BLaER1 treated with 17β-estradiol and CSF1 and Interleukin-3, amounts not matched to agents 10 nM and 100 nM (cell line): ENCODE data around the gene OR56B1.

Experiments used
- H3K27ac ChIP-seq, 11 experiments: shearing (Covaris generic); formaldehyde crosslinking; 2 replicates each; pipeline ENCODE4 v1.8.1; 2022
- H3K27me3 ChIP-seq, 11 experiments: shearing (Covaris generic); formaldehyde crosslinking; 2 replicates each; pipeline ENCODE4 v1.8.1; 2022
- H3K36me3 ChIP-seq, 11 experiments: shearing (Covaris generic); formaldehyde crosslinking; 2 replicates each; pipeline ENCODE4 v1.8.1; 2022
- H3K4me1 ChIP-seq, 10 experiments: shearing (Covaris generic); formaldehyde crosslinking; 2 replicates each; pipeline ENCODE4 v1.8.1; 2022
- H3K4me2 ChIP-seq, 11 experiments: shearing (Covaris generic); formaldehyde crosslinking; 2 replicates each; pipeline ENCODE4 v1.8.1; 2022
- H3K4me3 ChIP-seq, 10 experiments: shearing (Covaris generic); formaldehyde crosslinking; 2 replicates each; pipeline ENCODE4 v1.8.1; 2022
- H3K9ac ChIP-seq, 11 experiments: shearing (Covaris generic); formaldehyde crosslinking; 2 replicates each; pipeline ENCODE4 v1.8.1; 2022
- H3K9me3 ChIP-seq, 11 experiments: shearing (Covaris generic); formaldehyde crosslinking; replicated peaks in 1 of 11; 2 replicates each; pipeline ENCODE4 v1.8.1; 2022
- H4K20me1 ChIP-seq, 11 experiments: shearing (Covaris generic); formaldehyde crosslinking; 2 replicates each; pipeline ENCODE4 v1.8.1; 2022
- Cebpa-rat ChIP-seq, 11 experiments: shearing (Covaris generic); IDR thresholded peaks; 2 replicates each; pipeline ENCODE4 v1.8.1; 2022

Gene OR56B1

DNA sequence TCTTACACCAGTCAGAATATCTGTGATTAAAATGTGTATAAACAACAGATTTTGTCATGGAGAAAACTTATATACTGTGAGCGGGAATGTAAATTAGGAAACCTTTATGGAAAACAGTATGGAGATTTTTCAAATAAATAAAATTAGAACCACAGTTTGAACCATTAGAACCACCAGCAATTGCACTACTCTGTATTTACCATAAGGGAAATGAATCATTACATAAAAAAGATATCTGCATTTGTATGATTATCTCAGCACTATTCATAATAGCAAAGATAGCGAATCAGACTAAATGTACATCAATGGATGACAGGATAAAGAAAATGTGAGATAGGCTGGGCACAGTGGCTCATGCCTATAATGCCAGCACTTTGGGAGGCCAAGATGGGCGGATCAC is 10.4 kb downstream of the OR56B1 start:
- no peaks in the 10 kb centered on the region for H3K27me3 ChIP-seq
- H3K4me3 ChIP-seq, result no peak overlapping the region

DNA sequence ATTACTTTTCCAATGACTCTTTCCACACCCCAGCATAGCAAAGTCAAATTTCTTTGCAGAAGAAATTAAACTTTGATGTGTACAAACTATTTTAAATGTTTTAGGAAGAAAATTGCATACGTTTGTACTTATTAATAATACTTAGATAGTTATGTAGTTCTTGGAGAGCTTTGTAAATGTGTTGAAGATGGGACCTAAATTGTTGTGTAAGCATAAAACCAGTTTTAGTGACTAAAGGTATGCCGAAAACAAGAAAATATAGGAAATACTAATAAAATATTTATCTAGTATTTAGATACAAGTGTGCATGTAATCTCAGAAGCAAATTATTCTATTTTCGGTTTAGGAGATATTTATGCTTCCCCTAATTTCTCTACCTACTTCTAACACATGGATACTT is 13.6 kb downstream of the OR56B1 start:
- Histone ChIP-seq H4K20me1 (no peaks in the 10 kb centered on the region), H3K4me3 (no peak overlapping the region), H3K9ac (no peak overlapping the region), H3K4me1 (no peaks in the 10 kb centered on the region), H3K9me3 (no peaks in the 10 kb centered on the region), H3K27ac (no peak overlapping the region), H3K36me3 (no peaks in the 10 kb centered on the region), H3K27me3 (no peaks in the 10 kb centered on the region), H3K4me2 (no peak overlapping the region)
- TF ChIP-seq Cebpa-rat (IDR thresholded peaks at IDR 0.05), result no peak

More for the DNA sequence above, 10.4 kb downstream of the OR56B1 start:
- Histone ChIP-seq H3K9ac (no peak overlapping the region), H3K9me3 (peaks cover 3 to 13% (median 9%) of the 10 kb centered on the region in 11 experiments; a peak in 17 of 22 replicates), H3K4me2 (no peak overlapping the region), H3K4me1 (no peaks in the 10 kb centered on the region), H3K36me3 (0 out of 22 replicates have a peak, but pooled peaks cover 0 to under 1% (median 0%) of the 10 kb centered on the region in 11 experiments), H3K27ac (no peak overlapping the region), H4K20me1 (no peaks in the 10 kb centered on the region)
- no peak for TF ChIP-seq Cebpa-rat (IDR thresholded peaks at IDR 0.05)

DNA sequence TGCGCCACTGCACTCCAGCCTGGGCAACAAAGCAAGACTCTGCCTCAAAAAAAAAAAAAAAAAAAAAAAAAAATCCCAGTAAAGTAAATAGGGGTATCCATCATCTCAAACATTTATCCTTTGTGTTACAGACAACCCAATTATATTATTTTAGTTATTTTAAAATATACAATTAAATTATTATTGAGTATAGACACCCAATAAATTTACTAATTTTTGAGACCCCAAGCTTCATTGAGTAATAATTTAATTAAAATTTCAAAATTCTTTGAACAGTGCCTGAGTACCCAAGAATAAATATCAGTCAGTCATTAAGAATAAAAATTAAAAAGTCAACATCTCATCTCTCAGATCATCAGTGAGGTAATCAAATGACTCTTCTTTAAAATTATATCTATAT is 17.7 kb downstream of the OR56B1 start, which contains the start of gene OR52N4:
OR52N4 (plus strand) TSS at position 301 of the 400 bp plus-strand sequence. CDS start 498 bp downstream, outside the sequence.
- H3K4me1 ChIP-seq, result no peaks in the 10 kb centered on the region
- TF ChIP-seq Cebpa-rat (IDR thresholded peaks at IDR 0.05), result no peak
- H3K27me3 ChIP-seq, result no peaks in the 10 kb centered on the region
- no peak within 1 kb of the TSS for H3K9ac ChIP-seq
- no peak within 1 kb of the TSS for H3K4me3 ChIP-seq
- H3K36me3 ChIP-seq, result no peaks in the 10 kb centered on the region
- no peaks in the 10 kb centered on the region for H3K9me3 ChIP-seq
- H3K27ac ChIP-seq, result no peak within 1 kb of the TSS
- no peak within 1 kb of the TSS for H3K4me2 ChIP-seq
- H4K20me1 ChIP-seq, result no peaks in the 10 kb centered on the region

DNA sequence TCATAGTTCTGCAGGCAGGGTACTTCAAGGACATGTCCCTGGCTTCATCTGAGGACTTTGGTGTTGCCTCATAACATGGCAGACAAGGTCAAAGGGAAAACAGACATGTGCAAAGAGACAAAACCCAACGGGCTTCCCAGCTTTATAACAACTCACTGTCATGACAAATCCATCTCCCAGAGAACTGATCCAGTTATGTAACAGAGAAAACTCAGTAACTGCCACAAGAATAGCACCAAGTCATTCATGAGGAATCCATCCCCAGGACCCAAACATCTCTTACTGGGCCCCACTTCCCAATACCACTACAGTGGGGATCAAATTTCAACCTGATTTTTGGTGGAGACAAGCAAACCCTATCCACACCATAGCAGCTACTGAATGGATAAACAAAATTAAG is 30.8 kb downstream of the OR56B1 start:
- Histone ChIP-seq H4K20me1 (no peaks in the 10 kb centered on the region), H3K27me3 (no peaks in the 10 kb centered on the region), H3K4me2 (no peak overlapping the region), H3K9me3 (no peaks in the 10 kb centered on the region), H3K9ac (no peak overlapping the region), H3K36me3 (no peaks in the 10 kb centered on the region), H3K4me1 (no peaks in the 10 kb centered on the region), H3K4me3 (no peak overlapping the region), H3K27ac (no peak overlapping the region)
- no peak for TF ChIP-seq Cebpa-rat (IDR thresholded peaks at IDR 0.05)

DNA sequence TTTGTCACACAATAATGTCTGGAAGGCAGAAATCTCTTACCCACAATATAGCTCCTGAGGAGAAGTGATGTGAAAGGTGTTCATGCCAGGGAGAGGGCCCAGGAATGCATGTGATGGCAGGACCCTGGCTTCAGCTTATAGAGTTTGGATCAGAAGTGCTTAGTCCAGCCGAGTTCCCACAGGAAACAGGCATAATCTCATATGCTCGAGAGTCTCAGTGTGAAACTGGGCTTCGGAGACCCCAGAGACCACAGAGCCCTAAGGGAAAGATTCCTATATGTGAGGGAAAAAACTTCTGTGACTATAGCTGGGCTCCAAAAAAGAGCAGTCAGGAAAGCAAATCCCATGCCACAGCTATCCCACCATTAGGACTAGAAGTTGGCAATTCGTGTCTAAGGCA is 47.0 kb downstream of the OR56B1 start, which contains the start of gene OR52N5:
OR52N5 (minus strand) TSS at position 101 of the 400 bp plus-strand sequence. CDS start 4,721 bp downstream, outside the sequence.
- no peaks in the 10 kb centered on the region for H3K27me3 ChIP-seq
- H3K9ac ChIP-seq, result no peak within 1 kb of the TSS
- peaks cover 0 to 19% (median 11%) of the 10 kb centered on the region in 10 experiments; a peak in 11 of 20 replicates for H3K4me1 ChIP-seq
- no peak within 1 kb of the TSS for H3K4me2 ChIP-seq
- H4K20me1 ChIP-seq, result no peaks in the 10 kb centered on the region
- TF ChIP-seq Cebpa-rat (IDR thresholded peaks at IDR 0.05), result no peak
- no peaks in the 10 kb centered on the region for H3K36me3 ChIP-seq
- no peak within 1 kb of the TSS for H3K4me3 ChIP-seq
- no peak within 1 kb of the TSS for H3K27ac ChIP-seq
- H3K9me3 ChIP-seq, result peaks cover 0 to 5% (median 0%) of the 10 kb centered on the region in 11 experiments; a peak in 2 of 22 replicates
